ENCODE measurements around the gene LRP4. TPM values are rescaled to one million over a fixed set of nuclear protein-coding genes. Genes with fewer than 3 reads are reported as not detected.

LRP4 gene
- total and polyA plus RNA-seq, 2 of the 8 experiments (the other 6 are each of a cell fraction or from before 2014, with no cell fraction given), result 5.4 to 22.1 TPM

- Histone ChIP-seq H2BK20ac (ENCODE audit: low read length) (no peak overlapping the region), H3K4ac (replicated peaks; ENCODE audit: insufficient read length, low read depth, low read length) (no peak overlapping the region), H3K14ac (ENCODE audit: insufficient read length) (no peak overlapping the region), H3K23me2 (ENCODE audit: low read depth, low read length) (peaks cover 2% of the 10 kb centered on the region; the same call in 1 of the 2 replicates), H2AK5ac (ENCODE audit: low read depth, low read length) (no peak overlapping the region), H3K4me2 (ENCODE audit: insufficient read depth in 1 of 2, low read depth in 2 of 2, low read length in 2 of 2) (no peak overlapping the region), H2AFZ (ENCODE audit: low read length) (no peak overlapping the region), H2BK120ac (replicated peaks; ENCODE audit: low read depth, low read length) (no peak overlapping the region), H4K5ac (ENCODE audit: insufficient read length, low read depth, low read length) (no peak overlapping the region), H4K20me1 (replicated peaks in 1 of 2; ENCODE audit: control insufficient read depth in 1 of 2, insufficient read depth in 2 of 2, low read length in 2 of 2) (peaks cover 0 to 6% of the 10 kb centered on the region in 2 experiments), H3K9me3 (ENCODE audit: insufficient read depth in 2 of 2, low read depth in 1 of 2, low read length in 1 of 2) (peaks cover 4 to 8% of the 10 kb centered on the region in 2 experiments; a peak in 2 of 4 replicates), H3K27me3 (replicated peaks in 1 of 4; ENCODE audit: control insufficient read depth in 3 of 4, extremely low read depth in 1 of 4, insufficient read depth in 3 of 4, low read length in 3 of 4) (no peaks in the 10 kb centered on the region), H3K27ac (ENCODE audit: low read depth, low read length) (no peak overlapping the region), H3K9ac (replicated peaks in 1 of 4; ENCODE audit: extremely low read depth in 1 of 4, low read depth in 3 of 4, low read length in 3 of 4) (no peak overlapping the region), H3K79me2 (ENCODE audit: control insufficient read depth in 1 of 2, insufficient read depth in 2 of 2, low read length in 2 of 2) (no peaks in the 10 kb centered on the region), H3K56ac (replicated peaks; ENCODE audit: insufficient read length, low read depth, low read length) (no peak overlapping the region), H4K91ac (replicated peaks; ENCODE audit: insufficient read length, low read length) (no peak overlapping the region), H3K36me3 (ENCODE audit: control insufficient read depth in 2 of 4, insufficient read depth in 4 of 4, low read length in 3 of 4) (peaks cover 2 to 29% (median 19%) of the 10 kb centered on the region in 4 experiments; a peak in 7 of 8 replicates), H2BK12ac (ENCODE audit: low read depth, low read length) (no peak overlapping the region), H3K4me3 (ENCODE audit: extremely low read depth in 1 of 4, insufficient read depth in 2 of 4, low read depth in 3 of 4, low read length in 4 of 4) (no peak overlapping the region), H3K4me1 (replicated peaks in 1 of 4; ENCODE audit: control insufficient read depth in 3 of 4, insufficient read depth in 4 of 4, low read length in 3 of 4) (0 out of 7 replicates have a peak, but pooled peaks cover 0 to 2% (median 0%) of the 10 kb centered on the region in 4 experiments), H2BK5ac (ENCODE audit: low read depth, low read length) (no peak overlapping the region), H3K23ac (ENCODE audit: insufficient read length) (no peak overlapping the region), H4K8ac (ENCODE audit: extremely low read depth, insufficient read depth, low read length) (no peak overlapping the region), H2BK15ac (ENCODE audit: low read length) (no peak overlapping the region), H3K79me1 (ENCODE audit: low read depth, low read length) (no peaks in the 10 kb centered on the region), H3K18ac (ENCODE audit: extremely low read depth, low read length) (no peak overlapping the region)
- DNase-seq (ENCODE audit: low read depth in 1 of 2, low spot score in 2 of 2) (no peak), FAIRE-seq (no peak)
- no peak for TF ChIP-seq GABPA (IDR thresholded peaks at IDR 0.05; ENCODE audit: borderline replicate concordance, insufficient read depth, low read length)
- TF ChIP-seq KDM1A (IDR thresholded peaks at IDR 0.05; ENCODE audit: borderline replicate concordance, low read length), result no peak
- TF ChIP-seq SP2 (IDR thresholded peaks at IDR 0.05; ENCODE audit: low read length), result no peak
- TF ChIP-seq EGR1 (IDR thresholded peaks at IDR 0.05; ENCODE audit: borderline replicate concordance, low read depth, low read length), result no peak
- TF ChIP-seq SAP30 (IDR thresholded peaks at IDR 0.05; ENCODE audit: insufficient read depth, insufficient replicate concordance, low read length), result no peak
- no peak for TF ChIP-seq GTF2F1 (IDR thresholded peaks at IDR 0.05; ENCODE audit: borderline replicate concordance, low read depth, low read length)
- no peak for TF ChIP-seq RFX5 (IDR thresholded peaks at IDR 0.05; ENCODE audit: borderline replicate concordance, low read depth, low read length)
- TF ChIP-seq SUZ12 (IDR thresholded peaks at IDR 0.05; ENCODE audit: low read length), result no peak
- no peak for TF ChIP-seq HDAC2 (IDR thresholded peaks at IDR 0.05; ENCODE audit: borderline replicate concordance in 1 of 2, low read depth in 2 of 2, low read length in 2 of 2)
- TF ChIP-seq CHD1 (IDR thresholded peaks at IDR 0.05; ENCODE audit: low read depth, low read length), result no peak
- no peak for TF ChIP-seq TCF12 (IDR thresholded peaks at IDR 0.05; ENCODE audit: low read depth, low read length)
- TF ChIP-seq TAF7 (optimal IDR thresholded peaks at IDR 0.05; ENCODE audit: borderline replicate concordance, low read depth, low read length), result no peak
- 96% methylated on average over 10 of the region's 10 CpGs; no CpG with 5 or more reads in 1 of the 2 experiments for WGBS, 2 experiments (ENCODE audit: extremely low coverage in 1 of 2, insufficient coverage in 1 of 2, insufficient read length in 1 of 2, insufficient replicate concordance in 2 of 2, low coverage in 1 of 2, low lambda C conversion rate in 2 of 2, missing lambda C conversion rate in 1 of 2)
- POLR2A ChIA-PET (ENCODE audit: partially characterized antibody), result interaction anchor here (1.3 kb wide), 1 partner anchor 259 kb away, joined by 3 read pairs; no protein-coding TSS in a partner anchor
- CTCF ChIA-PET (ENCODE audit: partially characterized antibody), result interaction anchor here (0.6 to 7.4 kb wide), 9 partner anchors 12 to 258 kb away, joined by 3 to 66 read pairs (median 5); partner anchors contain the start of gene LRP4
Measured at GRCh38 chr11:46894961-46895360, 23.4 kb downstream of the LRP4 start.
